DMS114 treated with DMSO at 0.1 percent for 48 hours (cell line): ENCODE data around the gene PEAR1.

Experiments used
- DNase-seq: peaks from one replicate; lab custom pipeline; 2025; ENCODE audit not compliant: unreplicated experiment; lab: John Stamatoyannopoulos, UW

PEAR1 gene, protein sequence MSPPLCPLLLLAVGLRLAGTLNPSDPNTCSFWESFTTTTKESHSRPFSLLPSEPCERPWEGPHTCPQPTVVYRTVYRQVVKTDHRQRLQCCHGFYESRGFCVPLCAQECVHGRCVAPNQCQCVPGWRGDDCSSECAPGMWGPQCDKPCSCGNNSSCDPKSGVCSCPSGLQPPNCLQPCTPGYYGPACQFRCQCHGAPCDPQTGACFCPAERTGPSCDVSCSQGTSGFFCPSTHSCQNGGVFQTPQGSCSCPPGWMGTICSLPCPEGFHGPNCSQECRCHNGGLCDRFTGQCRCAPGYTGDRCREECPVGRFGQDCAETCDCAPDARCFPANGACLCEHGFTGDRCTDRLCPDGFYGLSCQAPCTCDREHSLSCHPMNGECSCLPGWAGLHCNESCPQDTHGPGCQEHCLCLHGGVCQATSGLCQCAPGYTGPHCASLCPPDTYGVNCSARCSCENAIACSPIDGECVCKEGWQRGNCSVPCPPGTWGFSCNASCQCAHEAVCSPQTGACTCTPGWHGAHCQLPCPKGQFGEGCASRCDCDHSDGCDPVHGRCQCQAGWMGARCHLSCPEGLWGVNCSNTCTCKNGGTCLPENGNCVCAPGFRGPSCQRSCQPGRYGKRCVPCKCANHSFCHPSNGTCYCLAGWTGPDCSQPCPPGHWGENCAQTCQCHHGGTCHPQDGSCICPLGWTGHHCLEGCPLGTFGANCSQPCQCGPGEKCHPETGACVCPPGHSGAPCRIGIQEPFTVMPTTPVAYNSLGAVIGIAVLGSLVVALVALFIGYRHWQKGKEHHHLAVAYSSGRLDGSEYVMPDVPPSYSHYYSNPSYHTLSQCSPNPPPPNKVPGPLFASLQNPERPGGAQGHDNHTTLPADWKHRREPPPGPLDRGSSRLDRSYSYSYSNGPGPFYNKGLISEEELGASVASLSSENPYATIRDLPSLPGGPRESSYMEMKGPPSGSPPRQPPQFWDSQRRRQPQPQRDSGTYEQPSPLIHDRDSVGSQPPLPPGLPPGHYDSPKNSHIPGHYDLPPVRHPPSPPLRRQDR

DNA sequence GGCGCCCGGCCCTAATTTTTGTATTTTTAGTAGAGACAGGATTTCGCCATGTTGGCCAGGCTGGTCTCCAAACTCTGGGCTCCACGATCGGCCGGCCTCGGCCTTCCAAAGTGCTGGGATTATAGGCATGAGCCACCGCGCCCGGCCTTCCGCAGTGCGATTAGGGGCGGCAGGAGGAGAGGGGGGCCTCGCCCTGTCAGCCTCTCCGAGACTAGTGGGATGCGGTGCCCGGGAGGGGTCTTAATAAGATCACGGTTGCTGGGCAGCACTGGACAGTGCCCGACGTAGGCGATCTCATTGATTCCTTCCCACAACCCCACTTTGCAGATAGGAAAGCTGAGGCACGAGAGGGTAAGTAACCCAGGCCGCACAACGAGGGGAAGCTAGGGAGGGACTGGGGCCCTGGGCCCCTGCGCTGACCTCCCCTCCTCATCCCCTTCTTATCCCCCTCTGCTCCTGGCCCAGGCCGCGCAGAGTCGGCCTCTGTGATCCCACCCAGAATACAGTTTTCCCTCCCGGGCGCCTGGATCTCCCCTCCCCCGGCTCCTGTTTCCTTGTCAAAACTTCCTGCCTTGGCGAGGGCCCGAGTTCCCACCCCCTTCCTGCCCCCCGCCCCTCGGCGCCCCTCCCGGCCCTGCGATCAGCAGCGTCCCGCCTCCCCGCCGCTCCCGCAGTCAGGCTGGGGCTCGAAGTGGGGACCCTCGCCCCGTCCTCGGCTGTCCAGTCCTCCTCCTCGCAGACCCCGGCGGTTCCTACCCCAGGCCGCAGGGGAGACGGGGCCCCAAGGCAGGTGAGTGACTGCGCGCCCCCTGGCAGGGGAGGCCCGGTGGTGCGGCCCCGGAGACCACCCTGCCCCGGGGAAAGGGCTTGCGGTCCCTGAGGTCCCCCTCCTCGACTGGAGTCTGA, at the start of gene PEAR1:
Gene PEAR1, plus strand, starts transcription at position 671 of the 906 bp plus-strand sequence. CDS start 10,209 bp downstream, outside the sequence.
- DNase-seq, result no peak

DNA sequence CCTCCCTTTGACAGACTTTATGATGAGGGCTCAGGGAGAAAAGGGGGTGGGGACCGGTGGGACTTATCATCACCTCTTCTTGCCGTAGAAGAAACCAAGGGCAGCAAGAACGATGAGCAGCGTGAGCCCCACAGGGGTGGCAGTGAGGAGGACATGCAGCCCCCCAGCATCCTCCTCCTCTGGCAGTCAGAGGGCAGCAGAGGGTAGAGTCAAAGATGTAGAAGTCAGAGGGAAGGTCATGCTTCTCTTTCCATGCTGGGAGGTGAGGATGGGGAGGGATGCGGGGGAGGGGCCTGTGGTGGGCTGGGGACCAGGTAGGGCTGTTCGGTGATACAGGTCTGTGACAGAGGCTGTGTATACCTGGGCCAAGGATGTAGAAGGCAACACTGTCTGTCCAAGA, 49.4 kb upstream of the PEAR1 start:
- DNase-seq, result no peak

DNA sequence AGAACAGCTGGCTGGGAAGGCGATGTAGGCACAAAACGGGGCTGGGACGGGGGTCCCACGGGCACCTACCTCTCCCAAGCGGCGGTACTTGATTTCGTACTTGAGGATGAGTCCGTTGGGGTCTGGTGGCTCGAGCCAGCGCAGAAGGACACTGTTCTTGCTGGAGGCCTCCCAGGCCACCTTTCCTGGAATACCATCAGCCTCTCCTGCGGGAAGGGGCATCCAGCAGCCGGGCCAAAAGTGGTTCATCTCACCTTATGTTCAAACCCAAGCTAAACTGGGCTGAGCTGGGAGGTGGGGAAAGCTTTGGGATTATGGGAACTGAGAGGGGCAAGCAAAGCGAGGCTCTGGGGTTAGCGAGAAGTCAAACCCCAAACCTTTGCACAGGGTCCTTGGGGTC, 48.9 kb upstream of the PEAR1 start:
- no peak for DNase-seq

DNA sequence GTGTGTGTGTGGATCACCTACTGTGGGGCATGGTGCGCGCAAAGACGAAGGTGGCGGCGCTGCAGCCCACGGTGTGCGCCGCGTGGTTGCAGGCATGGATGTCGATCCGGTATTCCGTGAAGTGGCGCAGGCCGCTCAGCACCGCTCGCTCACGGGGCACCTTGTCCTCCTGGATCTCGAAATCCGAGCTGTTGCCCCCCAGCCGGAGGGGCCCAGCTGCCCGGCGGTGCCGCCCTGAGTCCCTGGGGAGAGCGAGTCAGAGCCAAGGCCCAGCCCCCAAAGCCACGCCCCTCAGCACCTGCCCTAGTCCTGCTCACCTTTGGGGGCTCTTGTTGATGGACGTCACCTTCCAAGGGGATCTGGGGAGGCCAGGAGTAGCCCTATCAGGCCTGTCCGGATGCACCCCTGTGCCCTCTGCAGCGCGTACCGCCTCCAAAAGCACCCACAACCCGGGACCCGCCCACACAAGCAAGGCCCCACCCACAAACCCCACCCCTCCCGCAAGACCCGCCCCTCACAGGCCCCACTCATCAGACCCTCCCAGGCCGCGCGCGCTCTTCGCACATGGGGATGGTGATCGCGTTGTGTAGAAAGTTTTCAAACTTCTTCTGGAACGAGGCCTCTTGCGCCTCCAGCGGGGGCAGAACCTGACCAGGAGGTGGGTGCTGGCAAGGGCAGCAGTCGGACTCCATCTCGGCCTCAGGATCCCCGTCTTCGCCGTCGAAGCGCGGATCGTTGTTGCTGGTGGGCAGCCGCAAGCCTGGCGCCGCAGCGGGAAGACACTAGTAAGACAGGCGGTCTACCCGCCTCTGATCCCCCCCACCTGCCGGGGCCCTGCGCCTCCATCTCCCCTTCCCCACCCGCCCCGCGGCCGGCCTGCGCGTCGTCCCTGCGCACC, 48.2 kb upstream of the PEAR1 start:
- DNase-seq, result no peak

DNA sequence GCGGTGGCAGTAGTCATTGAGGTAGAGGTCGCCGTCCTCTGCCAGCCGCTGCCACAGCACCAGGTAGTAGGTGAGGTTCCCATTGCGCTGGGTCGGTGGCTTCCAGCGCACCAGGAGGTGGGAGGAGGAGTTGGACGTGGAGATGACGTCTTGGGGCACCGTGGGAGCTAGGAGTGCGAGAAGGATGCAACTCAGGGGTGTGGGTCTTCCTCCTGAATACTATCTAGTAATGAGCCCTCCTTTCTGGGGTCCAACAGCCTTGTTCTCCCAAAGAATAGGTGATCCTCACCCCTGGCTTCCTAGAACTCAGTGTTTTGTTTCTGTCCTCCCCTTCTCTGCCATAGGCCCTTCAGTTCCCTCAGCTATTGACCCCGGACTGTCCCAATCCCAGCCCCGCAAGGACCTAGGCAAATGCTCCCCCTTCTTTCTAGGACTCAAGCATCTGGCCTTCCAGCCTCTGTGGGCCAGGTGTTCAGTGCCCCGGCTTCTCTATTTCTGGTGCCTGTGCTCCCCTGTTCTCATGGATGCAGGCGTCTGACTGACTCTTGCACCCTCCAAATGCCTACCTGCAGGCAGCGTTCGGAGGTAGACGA, 47.5 kb upstream of the PEAR1 start:
- DNase-seq, result no peak

DNA sequence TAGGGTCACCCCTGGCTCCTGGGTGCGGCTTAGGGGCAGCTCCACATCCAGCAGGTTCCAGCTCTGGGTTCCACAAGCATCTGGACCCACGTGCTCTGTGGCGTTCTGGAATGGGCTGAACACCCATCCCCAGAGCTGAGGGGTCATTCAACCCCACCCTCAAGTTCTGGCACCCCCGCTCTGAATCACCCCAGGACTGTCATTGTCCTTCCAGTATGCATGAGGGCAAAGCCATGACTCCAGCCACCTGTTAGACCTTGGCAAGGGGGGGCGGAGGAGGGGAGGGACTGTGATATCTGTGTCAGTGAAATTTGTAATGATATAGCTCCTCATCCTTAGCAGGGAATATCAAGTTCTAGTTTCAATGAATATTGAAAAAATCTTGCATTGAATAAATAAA, 46.9 kb upstream of the PEAR1 start:
- DNase-seq, result no peak

DNA sequence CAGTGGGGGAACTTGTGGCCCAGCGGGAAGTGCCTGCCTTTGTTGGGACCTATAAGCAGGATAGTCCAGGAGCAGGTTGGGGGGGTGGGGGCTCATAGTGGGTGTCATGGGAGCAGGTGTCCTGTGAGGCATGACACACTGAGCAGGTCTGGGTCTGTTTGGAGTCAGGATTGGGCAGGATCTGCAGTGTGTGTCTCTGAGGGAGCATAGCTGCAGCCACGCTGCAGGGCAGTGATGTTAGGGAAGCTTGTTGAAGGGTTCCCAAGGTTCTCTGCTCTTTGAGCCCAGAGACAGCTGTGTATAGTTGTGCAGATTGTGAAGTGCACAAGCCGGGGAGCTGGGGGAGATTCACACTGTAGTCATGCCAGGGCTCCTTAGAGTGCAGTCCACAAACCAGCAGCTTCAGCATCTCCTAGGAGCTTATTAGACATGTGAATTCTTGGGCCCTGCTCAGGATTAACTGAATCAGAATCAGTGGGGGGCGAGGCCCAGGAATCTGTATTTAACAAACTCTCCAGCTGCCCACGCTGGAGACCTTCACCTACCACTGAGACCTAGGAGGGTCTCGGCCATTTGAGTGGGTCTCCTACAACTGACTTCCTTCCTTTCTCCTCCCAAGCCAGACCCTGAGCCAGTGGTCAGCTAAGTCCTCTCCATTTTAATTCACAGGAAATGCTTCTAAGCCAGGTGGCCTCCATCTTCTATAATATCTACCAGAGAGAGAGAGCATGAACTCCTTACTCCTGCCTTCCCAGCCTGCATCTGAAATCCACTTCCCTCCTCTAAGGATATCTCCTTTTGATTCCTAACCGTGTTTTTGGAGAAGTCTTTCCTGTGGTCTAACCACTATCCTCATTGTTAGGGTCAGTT, 45.7 kb upstream of the PEAR1 start:
- no peak for DNase-seq

DNA sequence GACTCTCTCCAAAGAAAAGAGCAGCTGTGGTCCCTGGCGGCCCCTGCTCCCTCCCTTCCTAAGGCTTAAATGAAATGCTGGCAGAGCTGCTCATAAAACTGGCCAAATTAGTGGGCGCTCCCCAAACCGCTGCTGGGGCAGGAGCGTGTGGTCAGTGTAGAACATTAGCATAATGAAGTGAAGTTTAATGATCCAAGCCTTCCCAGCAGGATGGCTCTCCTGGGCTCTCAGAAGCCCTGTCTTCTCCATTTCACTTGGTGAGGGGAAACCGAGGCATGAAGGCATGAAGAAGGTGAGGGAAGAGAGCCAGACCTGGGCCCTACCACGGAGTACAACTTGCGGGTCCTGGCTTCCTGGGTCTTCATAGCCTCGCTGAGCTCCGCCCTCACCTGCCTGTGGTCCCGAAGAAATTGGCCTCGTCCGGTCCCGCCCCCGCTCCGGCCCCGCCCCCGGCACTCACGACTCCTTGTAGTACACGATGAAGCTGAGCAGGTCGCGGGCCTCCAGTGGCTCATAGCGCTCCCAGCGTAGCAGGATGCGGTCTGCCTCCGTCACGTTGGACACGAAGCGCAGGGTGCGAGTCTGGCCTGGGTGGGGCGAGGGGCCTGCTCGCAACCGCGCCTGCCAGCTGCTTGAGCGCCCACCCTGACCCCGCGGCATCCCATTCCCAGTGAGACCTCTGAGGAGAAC, 44.9 kb upstream of the PEAR1 start:
- DNase-seq, result no peak

DNA sequence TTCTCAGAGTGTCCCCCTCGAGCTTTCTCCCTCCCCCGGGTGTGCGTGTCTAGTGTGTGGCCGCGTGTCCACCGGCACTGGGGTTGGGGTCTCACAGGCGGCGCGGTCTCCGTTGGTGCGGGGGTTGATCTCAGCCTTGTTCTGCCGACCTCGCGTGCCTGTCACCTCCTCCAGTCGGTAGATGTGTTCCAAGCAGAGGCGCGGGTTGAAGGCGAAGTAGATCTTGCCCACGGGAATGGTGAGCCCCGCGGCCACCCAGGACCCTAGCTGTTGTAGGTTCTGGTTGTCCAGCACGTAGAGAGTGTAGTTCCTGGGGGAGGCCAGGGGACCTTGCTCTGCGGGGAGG, 44.4 kb upstream of the PEAR1 start:
- no peak for DNase-seq

DNA sequence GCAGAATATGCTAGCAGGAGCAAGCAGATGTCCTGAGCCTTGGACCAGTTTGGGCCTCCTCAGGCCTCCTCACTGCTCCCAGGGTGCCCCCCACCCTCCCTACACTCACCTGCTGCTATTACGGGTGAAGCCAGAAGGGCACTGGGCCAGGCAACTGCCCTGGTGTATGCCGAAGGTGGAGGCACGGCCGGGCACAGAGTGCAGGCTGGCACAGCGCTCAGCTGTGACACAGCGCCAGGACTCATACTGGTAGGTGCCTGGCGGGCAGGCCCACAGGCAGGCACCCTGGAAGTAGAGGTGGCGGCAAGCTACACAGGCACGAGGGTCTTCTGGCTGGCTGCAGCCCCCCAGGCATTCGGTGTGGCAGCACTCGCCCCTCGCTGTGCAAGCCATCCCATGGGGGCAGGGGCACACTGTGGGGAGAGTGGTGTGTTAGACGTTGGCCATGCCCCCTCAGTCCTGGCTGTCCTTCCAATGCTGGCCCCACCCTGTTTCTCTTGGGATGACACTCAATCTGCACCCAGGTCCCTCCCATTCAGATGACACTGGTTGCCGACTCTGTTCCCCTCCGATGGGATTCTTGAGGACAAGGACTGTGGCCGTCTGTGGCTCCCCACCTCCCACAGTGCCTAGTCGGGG, 41.6 kb upstream of the PEAR1 start:
- no peak for DNase-seq

DNA sequence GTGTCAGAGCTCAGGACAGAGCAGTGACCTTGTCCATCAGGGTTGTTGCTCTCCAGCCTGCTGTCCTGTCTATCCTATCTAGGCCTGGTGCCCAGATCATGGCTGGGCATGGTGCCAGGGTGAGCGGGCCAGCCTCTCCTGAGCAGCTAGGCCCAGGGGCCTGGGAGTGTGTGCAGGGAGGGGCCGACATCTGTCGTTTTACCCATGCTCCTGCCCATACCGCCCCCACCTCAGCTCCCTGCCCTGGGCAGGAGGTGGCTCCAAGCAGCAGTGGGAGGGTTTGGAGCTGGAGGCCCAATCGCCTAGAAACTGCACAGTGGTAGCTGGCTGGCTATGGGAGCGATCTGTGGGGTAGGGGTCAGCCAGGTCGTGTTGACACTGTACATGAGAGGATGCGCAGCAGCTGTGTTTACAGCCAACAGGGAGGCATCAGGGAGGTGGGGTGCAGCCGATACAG, 41.1 kb upstream of the PEAR1 start:
- no peak for DNase-seq

DNA sequence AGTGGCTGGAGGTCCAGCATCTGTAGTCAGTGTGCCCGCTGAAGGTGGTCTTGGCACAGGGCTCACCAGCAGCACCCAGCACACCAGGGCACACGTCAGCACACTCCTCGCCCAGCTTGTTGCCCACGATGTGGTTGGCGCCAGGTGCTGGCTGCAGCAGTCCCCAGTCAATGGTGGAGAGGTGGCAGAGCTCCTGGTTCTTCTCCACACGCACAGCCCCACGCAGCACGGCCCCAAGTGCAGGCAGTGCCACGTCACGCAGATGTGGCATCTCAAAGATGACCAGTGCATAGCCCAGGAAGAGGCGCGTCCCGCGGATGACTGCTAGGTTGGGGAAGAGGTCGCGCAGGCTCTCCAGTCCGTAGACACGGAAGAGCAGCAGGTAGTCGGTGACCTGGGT, 39.8 kb upstream of the PEAR1 start:
- DNase-seq, result no peak

DNA sequence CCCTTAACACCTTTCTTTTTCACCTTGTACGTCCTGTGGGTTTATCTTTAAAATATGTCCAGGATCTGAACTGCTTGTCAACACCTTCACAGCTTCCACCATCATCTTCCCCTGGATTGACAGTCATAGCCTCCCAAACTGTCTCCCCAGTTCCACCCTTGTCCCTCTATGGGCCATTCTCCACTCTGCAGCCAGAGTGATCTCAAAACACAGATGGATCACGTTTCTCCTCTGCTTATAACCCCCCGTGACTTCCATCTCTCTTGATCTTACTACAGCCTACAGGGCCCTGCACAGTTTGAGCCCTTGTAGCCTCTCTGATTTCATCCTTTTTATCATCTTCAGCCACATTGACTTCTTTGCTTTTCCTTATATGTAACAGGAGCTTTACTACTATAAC, 38.9 kb upstream of the PEAR1 start:
- DNase-seq, result no peak

DNA sequence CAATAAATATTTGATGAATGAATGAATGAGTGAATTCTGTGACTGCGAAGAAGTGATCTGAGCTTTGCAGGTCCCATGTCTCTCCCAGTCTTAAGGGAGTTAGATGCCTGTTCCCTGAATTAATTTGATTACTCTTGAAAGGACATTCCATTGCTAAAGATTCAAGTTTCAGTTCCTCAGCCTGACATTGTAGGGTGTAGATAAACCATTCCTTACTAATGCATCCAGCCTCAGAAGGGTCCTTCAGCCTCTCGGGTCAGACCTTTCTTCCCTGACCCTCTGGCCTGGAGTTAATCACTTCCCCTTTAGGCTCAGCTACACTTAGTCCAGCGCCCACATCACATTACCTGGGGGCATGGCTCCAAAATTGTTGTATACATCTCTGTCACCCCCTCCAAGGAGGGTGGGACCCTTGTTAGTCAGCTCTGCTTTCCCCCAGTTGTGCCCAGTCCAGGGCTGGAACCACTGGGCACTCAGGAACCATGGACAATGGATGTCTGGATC, 37.2 kb upstream of the PEAR1 start:
- no peak for DNase-seq

DNA sequence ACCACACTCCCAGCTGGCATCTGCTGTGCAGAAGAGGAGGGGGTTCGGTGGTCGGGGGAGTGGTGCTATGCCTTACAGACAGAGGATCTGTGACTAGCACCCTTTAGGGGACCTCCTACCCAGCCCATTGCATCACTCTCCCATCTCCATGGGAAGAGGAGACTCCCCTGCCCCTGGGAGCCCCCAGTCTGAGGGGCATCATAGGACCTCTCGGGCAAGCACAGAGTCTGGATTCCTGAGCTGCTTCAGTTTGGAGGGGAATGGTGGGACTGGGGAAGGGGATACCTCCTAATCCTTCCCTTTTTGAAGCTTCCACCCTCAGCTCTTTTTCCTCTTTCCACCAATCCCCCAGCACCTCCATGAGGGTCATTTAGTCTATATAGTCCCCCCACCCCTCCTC, 36.0 kb upstream of the PEAR1 start:
- DNase-seq, result no peak

DNA sequence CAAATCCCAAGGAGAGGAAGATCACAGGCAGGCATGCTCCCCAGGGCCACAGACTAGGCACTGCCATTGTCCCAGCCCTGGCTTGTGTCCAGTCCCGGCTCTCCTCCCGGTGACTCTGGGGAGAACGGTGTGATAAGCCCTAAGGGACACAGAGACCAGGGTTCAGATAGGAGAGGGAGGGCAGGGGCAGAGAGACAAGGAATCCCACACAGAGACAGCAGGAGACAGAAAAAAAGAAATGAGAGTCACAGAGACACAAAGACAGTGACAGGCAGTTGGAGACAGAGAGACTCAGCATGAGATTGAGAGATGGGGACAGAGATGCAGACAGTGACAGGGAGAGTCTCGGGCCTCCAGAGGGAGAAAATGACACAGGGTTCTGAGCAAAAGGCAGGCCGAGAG, 35.0 kb upstream of the PEAR1 start:
- DNase-seq, result no peak

DNA sequence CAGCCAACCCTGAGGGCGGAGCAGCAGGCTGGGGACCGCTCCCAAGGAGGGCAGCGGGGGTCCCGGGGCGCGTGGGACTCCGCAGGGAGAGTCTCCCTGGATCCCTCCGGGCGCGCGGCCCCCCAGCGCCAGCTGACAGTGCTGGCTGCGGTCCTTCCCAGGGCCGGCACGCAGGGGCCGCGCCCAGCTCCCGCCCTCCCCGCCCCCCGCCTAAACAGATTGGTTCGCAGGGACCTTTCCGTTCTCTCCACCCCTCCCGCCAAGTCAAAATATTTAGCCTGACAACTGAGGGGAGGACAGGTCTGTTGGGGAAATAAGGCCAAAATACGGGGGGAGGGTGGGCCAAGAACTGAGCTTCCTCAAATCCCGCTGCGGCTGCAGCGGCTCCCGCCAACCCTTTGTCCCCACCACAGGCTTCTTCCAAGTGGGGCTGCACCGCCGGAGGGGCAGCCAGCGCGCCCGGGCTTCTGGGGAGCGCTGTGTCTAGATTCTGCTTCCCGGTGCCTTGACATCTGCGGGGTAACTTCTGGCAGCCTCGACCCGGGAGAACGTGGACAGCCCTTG, 34.5 kb upstream of the PEAR1 start, which contains the start of gene INSRR:
Gene INSRR, minus strand, starts transcription at position 159 of the 564 bp plus-strand sequence. CDS start 496 bp downstream, outside the sequence.
- DNase-seq, result no peak
